Osteoblast (primary cell): ENCODE measurements around the gene ABCC5. TPM values are rescaled to one million over a fixed set of nuclear protein-coding genes. Genes with fewer than 3 reads are reported as not detected.
"Not testable (repeated sequence)": the region's sequence is repeated elsewhere in the genome, so short reads cannot be mapped to it uniquely, and the experiment has no call there.

ENCODE experiments used
- DNase-seq: peaks from one replicate; pipeline ENCODE4 v3.0.0; 2011; ENCODE audit warnings: low spot score, mixed read lengths; ENCODE audit not compliant: insufficient read length; ENCODE audit errors: missing footprints
- H2AFZ ChIP-seq: 2 replicates; pipeline ENCODE4 v1.6.0; 2011; ENCODE audit warnings: mild to moderate bottlenecking, low read length
- H3K27ac ChIP-seq: 2 replicates; pipeline ENCODE4 v1.5.1; 2011; ENCODE audit warnings: mild to moderate bottlenecking, low read depth, low read length, moderate library complexity
- H3K27me3 ChIP-seq: 2 replicates; pipeline ENCODE4 v1.6.0; 2012; ENCODE audit warnings: mild to moderate bottlenecking, control low read depth, inconsistent platforms, low read length, moderate library complexity; ENCODE audit not compliant: insufficient read depth
- H3K36me3 ChIP-seq: 2 replicates; pipeline ENCODE4 v1.5.1; 2011; ENCODE audit warnings: mild to moderate bottlenecking, low read length, control low read depth, moderate library complexity; ENCODE audit not compliant: insufficient read depth
- H3K4me1 ChIP-seq: 2 replicates; pipeline ENCODE4 v1.5.1; 2011; ENCODE audit warnings: mild to moderate bottlenecking, low read length, control low read depth, moderate library complexity; ENCODE audit not compliant: insufficient read depth
- H3K4me2 ChIP-seq: 2 replicates; pipeline ENCODE4 v1.6.0; 2011; ENCODE audit warnings: mild to moderate bottlenecking, low read length; ENCODE audit not compliant: insufficient read depth
- H3K4me3 ChIP-seq: fragments of 200-600 bp; sonication (generic); 3 replicates; pipeline ENCODE4 v1.5.1; 2012; ENCODE audit warnings: mild to moderate bottlenecking, low read length, inconsistent platforms; ENCODE audit not compliant: insufficient read depth
- H3K79me2 ChIP-seq: 2 replicates; pipeline ENCODE4 v1.6.0; 2012; ENCODE audit warnings: mild to moderate bottlenecking, low read length, control low read depth, inconsistent platforms; ENCODE audit not compliant: insufficient read depth
- H3K9me3 ChIP-seq: 2 replicates; pipeline ENCODE4 v1.5.1; 2011; ENCODE audit warnings: low read depth, low read length, control low read depth
- H4K20me1 ChIP-seq: 2 replicates; pipeline ENCODE4 v1.6.0; 2012; ENCODE audit warnings: mild to moderate bottlenecking, low read length, control low read depth; ENCODE audit not compliant: insufficient read depth
- total RNA-seq: library from RNA; depleted of rRNA; stranded (reverse); fragments of >200 nt; gene quantifications from 2 replicates; pipeline ENCODE4 v1.2.3, GENCODE V29; 2012
- TF ChIP-seq, protein P1 (sequence below): IDR thresholded peaks from 2 replicates; pipeline ENCODE4 v1.5.1; 2011; ENCODE audit warnings: mild to moderate bottlenecking, low read depth, low read length, moderate library complexity; ENCODE audit errors: extremely low read depth

Gene ABCC5
- total RNA-seq, 1 donor, result 19.2 TPM

DNA sequence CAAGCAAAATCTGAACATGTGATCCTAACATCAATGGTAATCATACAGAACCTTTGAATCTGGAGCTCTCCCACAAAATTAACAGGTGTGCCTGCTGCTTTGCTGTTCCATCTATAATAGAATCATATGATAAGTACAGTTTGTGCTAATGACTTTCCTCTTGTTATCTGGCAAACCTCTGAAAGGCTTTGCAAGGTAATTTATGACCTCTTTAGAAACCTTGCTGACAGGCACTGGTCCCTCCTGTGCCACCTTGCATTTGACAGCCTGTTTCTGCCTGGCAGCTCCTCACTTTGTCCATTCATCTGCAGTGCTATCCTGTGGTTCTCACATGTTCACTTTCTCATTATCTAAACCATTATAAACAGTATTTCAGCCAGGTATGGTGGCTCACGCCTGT lies 24.9 kb upstream of the ABCC5 start:
- Histone ChIP-seq H3K27me3 (peaks cover 6% of the 10 kb centered on the region), H2AFZ (no peak overlapping the region), H3K36me3 (no peaks in the 10 kb centered on the region), H3K79me2 (no peaks in the 10 kb centered on the region), H3K27ac (no peak overlapping the region), H3K4me1 (no peaks in the 10 kb centered on the region), H3K4me2 (no peak overlapping the region), H3K4me3 (no peak overlapping the region), H3K9me3 (no peaks in the 10 kb centered on the region), H4K20me1 (no peaks in the 10 kb centered on the region)
- TF ChIP-seq, protein P1, sequence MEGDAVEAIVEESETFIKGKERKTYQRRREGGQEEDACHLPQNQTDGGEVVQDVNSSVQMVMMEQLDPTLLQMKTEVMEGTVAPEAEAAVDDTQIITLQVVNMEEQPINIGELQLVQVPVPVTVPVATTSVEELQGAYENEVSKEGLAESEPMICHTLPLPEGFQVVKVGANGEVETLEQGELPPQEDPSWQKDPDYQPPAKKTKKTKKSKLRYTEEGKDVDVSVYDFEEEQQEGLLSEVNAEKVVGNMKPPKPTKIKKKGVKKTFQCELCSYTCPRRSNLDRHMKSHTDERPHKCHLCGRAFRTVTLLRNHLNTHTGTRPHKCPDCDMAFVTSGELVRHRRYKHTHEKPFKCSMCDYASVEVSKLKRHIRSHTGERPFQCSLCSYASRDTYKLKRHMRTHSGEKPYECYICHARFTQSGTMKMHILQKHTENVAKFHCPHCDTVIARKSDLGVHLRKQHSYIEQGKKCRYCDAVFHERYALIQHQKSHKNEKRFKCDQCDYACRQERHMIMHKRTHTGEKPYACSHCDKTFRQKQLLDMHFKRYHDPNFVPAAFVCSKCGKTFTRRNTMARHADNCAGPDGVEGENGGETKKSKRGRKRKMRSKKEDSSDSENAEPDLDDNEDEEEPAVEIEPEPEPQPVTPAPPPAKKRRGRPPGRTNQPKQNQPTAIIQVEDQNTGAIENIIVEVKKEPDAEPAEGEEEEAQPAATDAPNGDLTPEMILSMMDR, result no peak
- no peak for DNase-seq

DNA sequence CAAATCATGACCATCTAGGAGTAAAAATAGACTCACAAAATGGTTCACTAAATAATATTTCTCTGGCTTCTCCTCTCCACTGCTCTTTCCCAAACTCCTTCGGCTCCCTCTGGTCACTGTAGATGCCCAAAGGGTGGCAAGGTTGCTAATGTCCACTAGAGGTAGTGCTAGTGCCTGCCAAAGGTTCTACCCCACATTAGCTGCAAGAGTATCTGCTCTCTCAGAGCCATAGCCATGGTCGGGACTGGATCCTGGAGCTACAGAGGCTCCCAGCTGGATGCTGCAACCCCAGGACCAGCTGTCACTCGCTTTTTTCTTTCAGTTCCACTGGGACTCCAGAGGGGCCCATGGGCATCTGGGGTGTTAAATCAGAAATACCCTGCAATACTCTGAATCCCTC lies 22.3 kb upstream of the ABCC5 start:
- Histone ChIP-seq H3K9me3 (no peaks in the 10 kb centered on the region), H2AFZ (no peak overlapping the region), H4K20me1 (no peaks in the 10 kb centered on the region), H3K4me2 (no peak overlapping the region), H3K27ac (no peak overlapping the region), H3K4me1 (no peaks in the 10 kb centered on the region), H3K79me2 (no peaks in the 10 kb centered on the region), H3K27me3 (peaks cover 16% of the 10 kb centered on the region), H3K36me3 (no peaks in the 10 kb centered on the region), H3K4me3 (no peak overlapping the region)
- TF ChIP-seq, protein P1, result peak; percentile 71
- DNase-seq, result peak; percentile 90

DNA sequence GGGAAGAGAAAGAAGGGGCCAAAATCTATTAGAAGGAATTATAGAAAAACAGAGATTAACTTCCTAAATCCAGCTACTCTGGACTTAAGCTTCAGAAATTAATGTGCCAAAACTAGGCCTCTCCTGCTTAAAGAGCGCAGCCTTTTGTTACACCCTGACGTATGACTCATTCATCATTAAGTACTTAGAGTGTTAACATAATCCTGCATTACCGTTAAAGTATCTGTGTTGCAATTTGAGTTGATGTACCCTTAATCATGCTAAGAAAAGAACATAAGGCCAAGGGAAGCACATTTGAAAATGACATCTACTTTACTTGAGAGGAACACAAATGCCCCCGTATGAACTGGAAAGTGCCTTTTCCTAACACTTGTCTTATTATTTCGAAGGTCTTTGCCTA lies 21.7 kb upstream of the ABCC5 start:
- no peak overlapping the region for H3K27ac ChIP-seq
- H4K20me1 ChIP-seq, result no peaks in the 10 kb centered on the region
- H3K4me3 ChIP-seq, result no peak overlapping the region
- no peaks in the 10 kb centered on the region for H3K4me1 ChIP-seq
- no peaks in the 10 kb centered on the region for H3K36me3 ChIP-seq
- DNase-seq, result no peak
- no peak overlapping the region for H3K4me2 ChIP-seq
- TF ChIP-seq, protein P1, result no peak
- H3K27me3 ChIP-seq, result peaks cover 19% of the 10 kb centered on the region
- no peaks in the 10 kb centered on the region for H3K9me3 ChIP-seq
- H2AFZ ChIP-seq, result no peak overlapping the region
- no peaks in the 10 kb centered on the region for H3K79me2 ChIP-seq

DNA sequence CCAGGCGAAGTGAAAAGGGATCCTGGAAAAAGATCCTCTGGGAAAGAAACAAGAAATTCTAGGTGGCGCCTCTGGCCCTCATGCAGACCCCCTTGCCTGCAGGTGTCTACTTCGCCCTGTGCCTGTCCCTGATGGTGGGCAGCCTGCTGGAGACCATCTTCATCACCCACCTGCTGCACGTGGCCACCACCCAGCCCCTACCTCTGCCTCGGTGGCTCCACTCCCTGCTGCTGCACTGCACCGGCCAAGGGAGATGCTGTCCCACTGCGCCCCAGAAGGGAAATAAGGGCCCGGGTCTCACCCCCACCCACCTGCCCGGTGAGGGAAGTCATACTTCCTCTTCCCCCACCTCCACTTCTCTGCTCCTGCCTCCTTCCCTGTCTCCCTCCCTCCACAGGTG lies 20.6 kb upstream of the ABCC5 start:
- not testable (repeated sequence) for H3K4me3 ChIP-seq, H3K4me1 ChIP-seq, H3K36me3 ChIP-seq, H3K9me3 ChIP-seq, H3K4me2 ChIP-seq, H2AFZ ChIP-seq, H3K79me2 ChIP-seq, DNase-seq, H3K27ac ChIP-seq, H4K20me1 ChIP-seq
- H3K27me3 ChIP-seq, result peaks cover 26% of the 10 kb centered on the region
